NCI-H2081 (cell line): ENCODE data around the gene TMEM151B.
A peak's percentile ranks its signal among the peaks of the same experiment; 100 is the strongest.
"Not testable (repeated sequence)": the region's sequence is repeated elsewhere in the genome, so short reads cannot be mapped to it uniquely, and the experiment has no call there.

Experiments
- DNase-seq, 2 experiments: peaks; one replicate each; lab custom pipeline; 2025; lab: John Stamatoyannopoulos, UW

TMEM151B gene

GRCh38 chr6:44333942-44334341 is 63.7 kb downstream of the TMEM151B start:
- DNase-seq = no peak

GRCh38 chr6:44335631-44336030 is 65.4 kb downstream of the TMEM151B start:
- DNase-seq = no peak

GRCh38 chr6:44338228-44339122 is 68.2 kb downstream of the TMEM151B start:
- DNase-seq = peak; percentile 68 to 71

- no peak for DNase-seq
Measured at GRCh38 chr6:44339301-44339700, 69.1 kb downstream of the TMEM151B start.

GRCh38 chr6:44339763-44340625 is 69.7 kb downstream of the TMEM151B start:
- no peak for DNase-seq

GRCh38 chr6:44341095-44341890 is 71.0 kb downstream of the TMEM151B start:
- DNase-seq = no peak

- peak; percentile 14 to 32 for DNase-seq
Measured at GRCh38 chr6:44342052-44342451, 71.8 kb downstream of the TMEM151B start.

- DNase-seq = no peak
Measured at GRCh38 chr6:44342489-44342888, 72.2 kb downstream of the TMEM151B start, which contains the start of gene SPATS1. SPATS1 (plus strand) TSS chr6:44342650; CDS start chr6:44343096, 446 bp downstream.

GRCh38 chr6:44346818-44347217 is 76.6 kb downstream of the TMEM151B start:
- DNase-seq = not testable (repeated sequence)

GRCh38 chr6:44349904-44350649 is 79.8 kb downstream of the TMEM151B start:
- DNase-seq = no peak

GRCh38 chr6:44350650-44350994 is 80.4 kb downstream of the TMEM151B start:
- DNase-seq = not testable (repeated sequence)

GRCh38 chr6:44352259-44352658 is 82.0 kb downstream of the TMEM151B start:
- DNase-seq = no peak

- DNase-seq = no peak
Measured at GRCh38 chr6:44353336-44353735, 83.1 kb downstream of the TMEM151B start.

GRCh38 chr6:44355640-44356039 is 85.4 kb downstream of the TMEM151B start:
- no peak for DNase-seq

- DNase-seq = no peak
Measured at GRCh38 chr6:44356487-44356886, 86.2 kb downstream of the TMEM151B start.
